Ovary (tissue), 3 donors: ENCODE data around the gene NUP85.

Source experiments
- CTCF ChIP-seq, 3 donors: fragments of 450-650 bp in 2 of 3; fragments of 200-600 bp in 1 of 3; IDR thresholded peaks; one replicate each; pipeline versions ENCODE4 v1.5.1 to v1.8.0; 2016 to 2022; ENCODE audit warnings: antibody characterized with exemption in 3 of 3, mild to moderate bottlenecking in 1 of 3
- EP300 ChIP-seq: sonication (generic); formaldehyde crosslinking; IDR thresholded peaks from one replicate; pipeline ENCODE4 v1.6.1; 2017; ENCODE audit warnings: antibody characterized with exemption
- POLR2A ChIP-seq: fragments of 450-650 bp; IDR thresholded peaks from one replicate; pipeline ENCODE4 v1.6.1; 2017; ENCODE audit warnings: antibody characterized with exemption, mild to moderate bottlenecking, moderate library complexity
- donor health status: DM: no; HTN: no; CAD: no.

GRCh38 chr17:75238684-75239191 is 33.3 kb downstream of the NUP85 start:
- TF ChIP-seq CTCF (IDR thresholded peaks at IDR 0.05) (peak; percentile 49 to 54 (median 53)), EP300 (no peak), POLR2A (no peak)
